GM18951 (cell line): ENCODE data around the gene XYLT2.
"Not testable (repeated sequence)": the region's sequence is repeated elsewhere in the genome, so short reads cannot be mapped to it uniquely, and the experiment has no call there.

Experiments used
- POLR2A ChIP-seq: IDR thresholded peaks from 4 replicates; pipeline ENCODE4 v1.6.1; 2011; ENCODE audit warnings: mild to moderate bottlenecking; ENCODE audit not compliant: insufficient read length, insufficient read depth; ENCODE audit errors: extremely low read depth
- in situ Hi-C: fragments of 300-500 bp; cut with MboI; formaldehyde crosslinking; loops from one replicate; pipeline ENCODE4 v1.12.0; 2022; ENCODE audit warnings: low sequenced_read_pairs, mixed read lengths, inconsistent platforms; ENCODE audit not compliant: unreplicated experiment

XYLT2 gene

GRCh38 chr17:50381920-50382319 lies 36.0 kb downstream of the XYLT2 start:
- in situ Hi-C loops: no loop called here
- no peak for TF ChIP-seq POLR2A

DNA sequence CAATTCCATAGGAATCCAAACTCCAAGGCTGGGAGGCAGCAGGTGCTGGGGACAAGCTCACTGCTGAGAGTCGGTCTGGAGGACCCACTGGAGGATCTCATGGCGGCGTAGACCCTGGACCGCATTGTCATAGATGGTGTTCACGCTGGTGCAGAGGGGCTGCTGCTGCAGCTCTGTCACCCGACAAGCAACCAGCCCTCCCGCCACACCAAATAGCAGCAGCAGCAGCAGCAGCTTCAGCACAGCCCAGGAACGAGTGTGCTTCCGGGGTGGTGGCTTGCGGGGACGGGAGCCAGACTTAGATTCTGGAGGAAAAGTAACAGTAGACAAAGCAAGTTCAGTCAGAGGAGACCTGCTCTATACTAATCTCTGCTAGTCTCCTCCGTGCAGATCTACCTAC lies 37.0 kb downstream of the XYLT2 start:
- no peak for TF ChIP-seq POLR2A
- in situ Hi-C loops: no loop called here

DNA sequence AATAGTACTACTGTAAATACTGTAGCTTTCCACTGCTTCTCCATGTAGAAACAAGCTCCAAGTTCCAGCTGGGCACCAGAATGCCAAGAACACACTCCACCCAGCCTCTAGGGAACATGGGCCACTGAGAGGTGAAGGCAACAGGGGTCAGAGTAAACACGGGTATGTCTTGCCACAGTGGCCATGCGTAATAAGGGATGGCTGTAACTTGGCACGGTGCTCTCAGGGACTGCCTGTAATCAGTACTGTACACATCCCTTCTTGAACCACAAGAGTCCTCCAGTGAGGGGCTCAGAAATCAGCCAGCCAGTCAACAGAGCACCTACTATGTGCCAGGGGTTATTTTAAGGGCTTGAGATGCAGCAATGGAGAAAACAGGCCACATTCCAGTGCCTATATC lies 40.6 kb downstream of the XYLT2 start:
- no peak for TF ChIP-seq POLR2A
- in situ Hi-C loops: no loop called here

GRCh38 chr17:50388728-50389127 lies 42.8 kb downstream of the XYLT2 start:
- in situ Hi-C loops: no loop called here
- TF ChIP-seq POLR2A: no peak

- in situ Hi-C loops: no loop called here
- TF ChIP-seq POLR2A: no peak
Observed at GRCh38 chr17:50389534-50389933, 43.6 kb downstream of the XYLT2 start.

DNA sequence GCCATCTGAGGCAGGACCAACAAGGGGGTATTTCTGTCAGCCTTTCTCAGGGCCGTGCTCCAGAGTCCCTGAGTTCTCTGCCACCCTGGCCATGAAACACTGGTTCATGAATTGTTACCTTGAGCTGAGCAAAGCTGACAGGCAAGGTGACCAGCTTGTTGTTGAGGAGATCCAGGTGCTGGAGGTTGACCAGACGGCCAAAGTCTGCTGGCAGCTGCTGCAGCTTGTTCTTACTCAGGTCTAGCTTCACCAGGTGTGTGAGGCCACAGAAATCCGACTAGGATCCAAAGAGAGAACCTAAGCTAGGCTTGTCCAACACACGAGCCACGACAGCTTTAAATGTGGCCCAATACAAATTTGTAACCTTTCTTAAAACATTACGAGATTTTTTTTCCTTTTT lies 46.7 kb downstream of the XYLT2 start:
- in situ Hi-C loops: no loop called here
- no peak for TF ChIP-seq POLR2A

- TF ChIP-seq POLR2A: no peak
- in situ Hi-C loops: no loop called here
Observed at GRCh38 chr17:50393700-50394099, 47.8 kb downstream of the XYLT2 start.

- TF ChIP-seq POLR2A: no peak
- in situ Hi-C loops: no loop called here
Observed at GRCh38 chr17:50394711-50395110, 48.8 kb downstream of the XYLT2 start.

DNA sequence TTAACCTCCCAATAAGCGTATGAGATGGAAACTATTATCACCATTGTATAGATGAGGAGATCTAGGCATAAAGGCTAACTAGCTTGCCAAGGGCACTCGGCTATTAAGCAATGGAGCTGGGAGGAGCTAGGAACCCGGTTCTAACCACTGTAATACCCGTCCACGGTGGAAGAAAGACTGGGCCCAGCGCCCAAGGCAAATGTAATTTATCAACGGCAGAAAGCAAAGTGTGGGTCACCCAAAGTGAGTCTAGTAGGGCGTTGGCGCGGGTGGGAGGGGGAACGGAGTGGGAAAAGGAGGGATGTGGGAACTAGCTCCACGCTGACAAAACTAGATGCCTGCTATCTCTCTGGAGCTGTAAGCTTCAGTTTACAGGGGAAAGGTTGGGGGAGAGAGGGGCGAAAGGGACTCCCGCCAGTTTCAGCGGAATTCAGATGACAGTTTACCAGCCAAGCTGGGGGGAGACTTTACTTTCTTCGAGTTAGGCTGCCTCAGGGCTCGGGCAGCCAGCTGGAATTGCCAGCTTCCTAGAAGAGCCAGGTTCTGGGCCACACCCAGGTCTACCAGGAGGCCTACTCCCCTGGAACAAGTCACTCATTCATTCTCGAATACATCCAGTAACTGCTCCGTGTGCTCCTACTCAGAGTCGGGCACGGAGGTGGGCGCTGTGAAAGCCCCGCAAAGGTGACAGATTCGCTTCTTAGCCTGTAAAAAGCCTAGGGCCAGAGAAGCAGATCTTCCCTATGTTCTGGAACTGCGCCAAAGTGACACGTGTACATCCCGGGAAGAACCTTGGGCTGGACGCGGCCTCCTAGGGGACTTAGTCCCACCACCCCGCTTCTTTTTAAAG lies 50.6 kb downstream of the XYLT2 start:
- in situ Hi-C loops: no loop called here
- no peak for TF ChIP-seq POLR2A

- in situ Hi-C loops: no loop called here
- peak; percentile 92 for TF ChIP-seq POLR2A
Observed at GRCh38 chr17:50397111-50397918, 51.4 kb downstream of the XYLT2 start, which contains the start of gene LRRC59. LRRC59 (minus strand) TSS chr17:50397523; CDS start chr17:50397317, 206 bp downstream.

- no peak for TF ChIP-seq POLR2A
- in situ Hi-C loops: no loop called here
Observed at GRCh38 chr17:50397919-50398285, 52.0 kb downstream of the XYLT2 start.

- in situ Hi-C loops: not testable (repeated sequence)
Observed at GRCh38 chr17:50398672-50399071, 52.7 kb downstream of the XYLT2 start.

GRCh38 chr17:50399591-50399990 lies 53.7 kb downstream of the XYLT2 start:
- in situ Hi-C loops: not testable (repeated sequence)

DNA sequence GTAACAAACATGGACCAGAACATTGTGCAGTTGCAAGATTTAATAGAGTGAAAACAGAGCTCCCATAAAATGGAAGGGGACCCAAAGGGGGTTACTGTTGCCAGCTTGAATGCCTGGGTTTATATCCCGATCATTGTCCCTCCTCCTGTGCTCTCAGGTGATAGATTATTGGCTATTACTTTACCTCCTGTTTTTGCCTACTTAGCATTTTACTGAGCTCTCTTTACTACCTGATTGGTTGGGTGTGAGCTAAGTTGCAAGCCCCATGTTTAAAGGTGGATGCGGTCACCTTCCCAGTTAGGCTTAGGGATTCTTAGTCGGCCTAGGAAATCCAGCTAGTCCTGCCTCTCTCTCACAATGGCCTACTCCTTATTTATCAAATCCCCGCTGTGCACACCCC lies 59.4 kb downstream of the XYLT2 start:
- in situ Hi-C loops: not testable (repeated sequence)
